GM21786 (cell line): Measurements from ENCODE around the gene SORCS1.

ENCODE experiments used
- ATAC-seq: cut with Tn5 transposase; IDR thresholded peaks from one replicate; pipeline ENCODE4 v1.9.1; 2021; ENCODE audit not compliant: unreplicated experiment

The SORCS1 gene

DNA sequence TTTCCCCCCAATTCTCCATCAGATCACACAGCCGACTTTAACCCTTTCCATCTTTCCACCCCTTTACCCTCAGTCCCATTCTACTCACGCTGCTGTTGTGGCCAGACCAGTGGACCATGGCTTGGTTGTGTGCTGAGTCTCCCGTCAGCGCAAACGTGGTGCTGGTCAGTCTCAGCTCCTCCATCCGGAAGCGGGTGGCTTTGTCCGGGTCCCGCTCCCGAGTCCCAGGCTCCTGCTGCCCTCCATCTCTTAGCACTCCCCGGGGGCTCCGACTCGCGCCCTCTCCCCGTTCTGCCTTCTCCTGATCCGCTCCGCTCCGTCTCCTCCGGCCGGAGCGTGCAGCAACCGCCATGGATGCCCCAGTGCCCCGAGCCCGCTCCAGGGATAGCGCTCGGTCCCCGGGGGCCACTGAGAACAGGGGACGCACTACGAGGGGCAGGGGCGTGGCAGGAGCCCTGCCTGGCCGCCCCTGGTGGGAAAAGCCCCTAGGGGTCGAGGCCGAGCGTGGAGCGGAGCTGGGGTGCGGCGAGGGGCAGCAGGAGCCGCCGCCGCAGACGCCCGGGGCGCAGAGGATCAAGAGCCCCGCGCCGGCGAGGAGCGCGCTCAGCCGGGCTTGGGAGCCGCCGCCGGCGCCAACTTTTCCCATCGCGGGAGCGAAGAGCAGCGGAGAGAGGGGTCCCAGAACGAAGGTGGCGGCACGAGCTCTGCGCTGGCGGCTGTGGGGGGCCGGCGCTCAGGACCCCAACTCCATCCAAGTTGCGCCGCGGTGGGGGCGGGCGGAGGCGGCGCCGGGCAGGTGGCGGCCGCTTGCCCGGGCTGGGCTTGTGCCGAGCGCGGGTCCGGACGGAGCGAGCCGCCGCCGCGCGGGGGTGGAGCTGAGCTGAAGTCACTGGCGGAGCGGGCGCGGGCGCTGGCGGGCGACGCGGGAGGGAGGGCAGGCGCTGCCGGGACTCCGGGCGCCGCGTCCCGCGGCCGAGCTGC, at the start of gene SORCS1:
TSS of gene SORCS1 (minus strand) at position 826 of the 981 bp plus-strand sequence.
- no peak for ATAC-seq

DNA sequence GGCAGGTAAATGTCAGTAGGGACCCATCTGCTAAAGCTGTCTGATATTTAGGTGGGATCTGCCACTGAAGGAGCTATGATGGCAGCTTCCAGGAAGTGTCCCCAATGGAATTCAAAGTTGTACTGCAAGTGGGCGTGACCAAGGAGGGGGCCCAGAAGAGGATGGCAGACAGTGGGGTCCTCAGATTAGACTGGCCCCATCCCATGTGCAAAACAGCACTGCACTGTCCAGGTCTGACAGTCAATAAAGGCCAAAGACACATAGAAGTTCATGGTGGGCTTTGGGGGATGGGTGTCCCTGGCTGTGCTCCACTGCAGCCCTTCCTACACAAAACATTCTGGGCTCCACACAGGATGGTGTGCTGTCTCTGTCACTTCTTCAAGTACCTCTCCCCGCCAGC, 49.8 kb upstream of the SORCS1 start:
- no peak for ATAC-seq

DNA sequence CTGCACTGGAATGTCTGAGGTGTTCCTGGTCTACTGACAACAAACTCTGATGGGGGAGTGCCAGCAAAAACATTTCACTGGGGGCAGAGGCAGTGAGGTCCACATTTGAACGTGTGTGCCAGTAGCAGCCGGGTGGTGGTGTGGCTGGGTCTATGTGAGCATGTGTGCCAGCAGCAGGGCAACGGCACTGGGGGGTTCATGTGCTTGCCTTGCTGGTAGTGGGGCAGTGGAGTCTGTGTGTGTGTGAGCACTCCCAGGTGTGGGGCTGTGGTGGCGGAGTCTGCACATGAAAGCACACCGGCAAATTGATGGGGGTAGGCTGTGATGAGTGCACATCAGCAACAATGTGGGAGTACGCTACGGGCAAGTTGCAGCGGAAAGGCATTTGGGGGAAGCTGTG, 49.4 kb upstream of the SORCS1 start:
- ATAC-seq, result no peak

DNA sequence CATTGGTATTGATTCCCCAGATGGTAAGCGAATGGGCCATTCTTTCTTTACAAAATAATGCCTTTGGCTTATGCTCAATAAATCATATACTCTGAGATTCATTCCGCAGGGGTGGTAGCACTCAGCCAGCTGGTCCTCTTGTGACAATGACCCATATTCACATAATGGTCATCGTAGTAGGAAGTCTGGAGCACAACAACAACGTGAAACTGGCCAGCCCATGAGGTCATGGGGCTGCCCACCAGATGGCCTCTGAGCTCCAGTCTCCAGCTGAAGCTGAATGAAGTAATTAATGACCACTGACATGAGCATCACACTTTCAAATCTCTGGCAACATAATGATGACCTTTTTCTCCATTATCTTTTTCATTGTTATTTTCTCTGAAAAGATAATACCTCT, 42.3 kb upstream of the SORCS1 start:
- ATAC-seq, result no peak

DNA sequence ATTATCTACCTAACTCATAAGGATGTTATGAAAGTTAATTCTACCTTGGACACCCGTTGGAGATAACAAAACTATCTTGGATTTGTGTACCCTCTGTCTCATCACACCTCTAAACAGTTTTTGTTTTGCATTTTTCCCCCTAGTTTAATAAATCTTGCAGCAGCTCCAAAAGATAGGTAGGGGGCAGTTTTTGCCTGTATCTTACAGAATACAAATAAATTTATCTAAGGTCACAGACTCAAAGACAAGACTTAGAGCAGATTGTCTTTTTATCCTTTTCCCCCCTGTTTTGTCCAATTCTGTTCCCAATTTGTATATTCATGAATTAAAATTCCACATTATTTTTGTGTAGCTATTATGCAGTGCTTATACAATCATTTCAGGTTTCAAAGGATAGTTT, 5.0 kb upstream of the SORCS1 start:
- no peak for ATAC-seq

DNA sequence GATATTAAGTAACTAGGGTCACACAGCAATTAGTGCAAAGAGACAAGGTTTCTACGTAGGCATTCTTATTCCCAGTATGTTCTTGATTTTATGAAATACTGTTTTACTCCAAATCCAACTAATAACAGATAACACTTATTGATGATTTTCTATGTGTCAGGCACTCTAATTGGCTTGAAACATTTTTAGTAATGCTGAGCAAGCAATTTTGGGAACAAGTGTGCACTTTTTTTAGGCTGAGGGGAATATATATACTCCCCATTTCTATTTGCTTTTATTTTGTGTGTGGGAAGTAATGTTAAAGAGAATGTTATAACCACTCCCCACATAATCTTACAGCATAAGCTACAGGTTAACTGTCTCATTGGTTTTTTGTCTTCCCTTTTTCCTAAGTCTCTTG, 4.2 kb upstream of the SORCS1 start:
- ATAC-seq, result no peak

DNA sequence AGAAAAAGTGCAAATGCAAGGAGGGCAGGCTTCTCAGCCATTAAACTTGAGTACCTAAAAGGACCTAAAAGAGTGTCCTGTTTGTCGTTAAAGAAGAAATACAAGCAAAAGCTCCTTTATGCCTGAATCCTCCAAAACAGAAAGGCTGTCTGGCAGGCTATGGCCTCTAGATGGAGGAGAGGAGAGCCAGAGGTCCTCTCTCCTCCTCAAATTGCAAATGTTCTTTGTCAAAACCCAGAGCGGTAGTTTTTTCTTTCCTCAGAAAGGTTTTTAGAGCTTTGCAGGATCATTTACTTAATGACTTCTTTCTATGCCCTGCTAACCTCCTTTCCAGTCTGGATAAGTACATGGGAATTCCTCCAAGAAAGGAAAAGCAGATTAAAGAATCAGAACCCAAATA, 1.9 kb upstream of the SORCS1 start:
- no peak for ATAC-seq

DNA sequence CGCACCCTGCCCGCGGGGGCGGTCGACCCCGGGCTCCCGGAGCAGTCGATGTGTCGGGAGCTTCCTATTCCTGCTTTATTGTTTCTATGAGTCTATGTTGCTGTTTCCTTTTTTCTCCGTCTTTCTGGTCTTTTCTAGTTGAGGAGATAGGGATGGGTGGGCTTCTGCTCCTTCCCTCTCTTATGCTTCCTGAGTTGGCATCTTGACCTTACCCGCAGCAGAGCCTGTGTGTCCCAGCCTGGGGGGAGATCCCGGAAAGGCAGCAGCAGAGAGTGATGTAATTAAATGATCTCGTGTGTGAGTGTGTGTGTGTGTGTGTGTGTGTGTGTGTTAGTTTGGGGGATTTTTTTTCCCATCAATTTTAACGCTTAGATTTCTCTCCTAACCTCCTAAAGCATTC, 486 bp upstream of the SORCS1 start:
- no peak for ATAC-seq

DNA sequence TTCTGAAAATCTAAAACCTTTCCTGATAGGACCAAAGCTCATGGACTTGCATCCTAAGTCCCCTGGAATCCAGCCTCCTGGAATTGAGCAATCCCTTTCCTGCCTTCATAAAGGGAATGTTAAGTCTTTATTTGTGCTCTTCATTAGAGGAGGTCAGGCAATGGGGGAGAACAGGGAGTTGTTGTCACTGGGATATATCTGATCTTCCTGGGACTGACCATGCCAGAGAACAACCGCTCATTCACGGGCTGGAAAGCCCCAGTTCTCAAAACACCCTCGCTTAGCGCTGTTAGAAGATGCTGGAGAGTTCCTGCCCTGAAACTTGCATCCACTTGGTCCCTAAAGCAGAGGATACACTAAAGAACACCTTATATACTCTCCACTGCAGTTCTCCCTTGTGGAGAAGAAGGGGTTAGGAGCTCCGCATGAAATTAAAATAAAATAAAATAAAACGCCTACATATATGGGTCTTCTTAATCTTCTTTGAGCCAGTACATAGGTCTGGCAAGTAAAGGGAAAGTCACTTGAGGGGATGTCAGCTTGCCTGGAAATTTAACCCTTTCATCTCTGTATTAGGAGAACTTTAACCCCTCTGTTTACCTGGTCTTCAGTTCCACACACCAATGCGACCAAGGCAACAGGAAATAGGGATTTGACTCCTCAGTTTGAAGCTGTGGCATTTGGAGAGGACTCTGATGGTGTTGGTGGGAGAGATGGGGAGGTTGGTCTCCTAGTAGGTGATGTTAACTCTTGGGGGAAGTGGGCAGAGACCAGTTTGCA, 1.2 kb downstream of the SORCS1 start:
- ATAC-seq, result no peak

DNA sequence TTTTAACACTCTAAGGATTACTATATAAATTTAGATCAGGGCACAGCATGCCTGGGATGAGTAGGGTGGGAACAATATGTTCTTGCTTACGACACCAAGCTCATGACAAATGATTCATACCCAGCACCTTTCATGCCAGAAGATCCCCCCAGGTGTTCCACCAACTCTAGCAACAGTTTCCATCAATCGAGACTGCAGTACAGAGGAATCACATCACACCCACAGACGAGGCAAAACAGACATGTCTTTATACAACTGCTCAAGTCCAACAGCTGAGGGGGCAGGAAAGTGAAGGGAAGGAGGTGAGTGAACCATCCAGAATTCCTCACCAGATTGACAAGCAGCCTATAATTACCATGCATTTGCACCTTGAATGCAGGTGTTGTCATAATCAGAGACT, 3.6 kb downstream of the SORCS1 start:
- no peak for ATAC-seq

DNA sequence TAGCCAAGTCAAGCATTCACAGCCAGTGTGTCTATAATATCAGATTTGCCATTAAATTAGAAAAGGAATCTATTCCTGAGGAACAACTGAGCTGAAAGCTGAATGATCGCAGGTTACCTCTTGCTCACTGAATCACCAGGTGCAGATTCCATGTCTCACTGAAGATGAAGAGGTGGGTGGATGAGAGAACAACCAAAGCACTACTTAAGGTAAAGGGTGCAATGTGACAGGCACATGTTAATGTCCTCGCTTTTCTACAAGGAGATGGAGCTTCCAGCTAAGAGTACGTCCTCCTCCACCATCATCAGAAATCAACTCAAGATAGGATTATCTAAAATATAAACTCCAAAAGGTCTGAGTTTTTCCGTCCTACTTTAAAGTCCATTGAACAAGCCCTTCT, 4.6 kb downstream of the SORCS1 start:
- ATAC-seq, result no peak

DNA sequence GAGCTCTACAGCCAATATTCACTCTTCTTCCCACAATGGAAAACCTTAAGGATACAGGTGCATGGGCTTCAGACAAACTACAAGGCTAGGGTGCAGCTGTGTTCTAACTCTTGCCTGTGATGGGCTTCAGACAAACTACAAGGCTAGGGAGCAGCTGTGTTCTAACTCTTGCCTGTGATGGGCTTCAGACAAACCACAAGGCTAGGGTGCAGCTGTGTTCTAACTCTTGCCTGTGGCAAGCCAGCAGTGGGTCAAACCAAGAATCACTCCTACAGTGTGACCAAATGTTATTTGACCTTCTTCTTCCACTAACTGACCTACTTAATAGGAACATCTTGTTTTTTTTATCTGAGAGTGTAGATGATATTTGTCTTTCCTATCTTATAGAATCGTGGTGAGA, 7.4 kb downstream of the SORCS1 start:
- no peak for ATAC-seq

DNA sequence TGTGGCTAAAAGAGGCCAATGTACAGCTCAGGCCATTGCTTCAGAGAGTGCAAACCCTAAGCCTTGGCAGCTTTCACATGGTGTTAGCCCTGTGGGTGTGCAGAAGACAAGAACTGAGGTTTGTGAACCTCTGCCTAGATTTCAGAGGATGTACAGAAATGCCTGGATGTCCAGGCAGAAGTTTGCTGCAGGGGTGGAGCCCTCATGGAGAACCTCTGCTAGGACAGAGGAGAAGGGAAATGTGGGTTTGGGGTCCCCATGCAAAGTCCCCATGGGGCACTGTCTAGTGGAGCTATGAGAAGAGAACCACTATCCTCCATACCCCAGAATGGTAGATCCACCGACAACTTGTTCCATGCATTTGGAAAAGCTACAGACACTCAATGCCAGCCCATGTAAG, 12.4 kb downstream of the SORCS1 start:
- ATAC-seq, result no peak

DNA sequence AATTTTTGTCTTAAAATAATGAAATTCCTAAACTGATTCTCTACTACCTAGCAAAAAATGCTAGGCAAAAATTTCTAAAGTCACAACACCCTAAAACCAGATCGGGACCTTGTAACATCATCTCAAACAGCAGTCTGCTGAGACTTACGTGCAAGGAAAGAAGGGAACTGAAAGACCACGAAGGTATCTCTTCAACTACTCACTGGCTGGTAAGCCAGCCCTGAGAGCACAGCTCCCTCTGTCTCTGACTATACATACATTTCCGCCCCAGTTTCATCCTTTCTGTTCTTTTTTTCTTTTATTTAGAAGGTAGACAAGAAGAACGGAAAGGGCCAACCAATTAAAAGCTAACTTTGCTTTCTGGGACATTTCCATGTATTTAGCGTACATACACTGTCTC, 15.6 kb downstream of the SORCS1 start:
- no peak for ATAC-seq

DNA sequence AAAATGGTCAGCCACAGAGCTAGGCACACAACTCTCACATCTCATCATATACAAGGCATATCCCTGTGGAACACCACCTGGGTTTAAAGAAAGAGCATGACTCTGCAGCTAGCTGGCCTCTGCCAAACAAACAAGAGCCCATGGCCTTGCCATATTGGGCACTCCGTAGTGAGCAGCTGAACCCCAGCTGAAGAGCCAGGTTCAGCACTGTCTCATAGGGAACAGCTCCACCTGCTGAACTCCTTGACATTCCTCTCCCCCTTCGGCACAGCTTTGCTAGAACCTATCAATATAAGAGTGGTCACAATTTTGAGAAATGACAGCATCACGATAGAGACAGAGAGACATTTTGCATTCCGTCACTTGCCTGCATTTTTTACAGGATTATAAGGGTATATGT, 20.0 kb downstream of the SORCS1 start:
- ATAC-seq, result no peak

DNA sequence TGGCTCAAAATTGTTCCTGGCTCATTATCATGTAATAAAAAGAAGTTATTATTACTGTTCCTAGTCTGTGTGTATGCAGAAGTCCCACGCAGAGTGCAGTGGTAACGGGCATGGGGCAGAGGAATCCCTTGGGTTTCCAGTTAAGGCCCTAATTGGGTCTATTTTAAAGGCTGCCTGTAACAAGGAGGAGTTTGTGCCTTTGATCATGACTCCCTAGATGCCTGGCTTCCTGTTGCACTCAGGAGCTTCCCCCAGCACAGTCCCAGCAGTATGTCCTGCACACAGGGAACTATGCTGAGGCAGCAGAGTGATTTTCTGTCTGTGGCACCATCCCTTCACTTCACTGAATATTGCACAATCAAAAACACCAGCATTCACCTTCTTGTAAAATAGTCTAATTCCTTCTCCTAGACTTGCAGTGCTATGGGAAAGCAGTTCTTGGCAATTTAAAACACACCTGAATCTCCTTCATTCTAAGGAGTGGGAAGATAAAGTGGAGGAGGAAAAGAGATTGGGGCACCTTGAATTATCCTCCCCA, 22.9 kb downstream of the SORCS1 start:
- no peak for ATAC-seq

DNA sequence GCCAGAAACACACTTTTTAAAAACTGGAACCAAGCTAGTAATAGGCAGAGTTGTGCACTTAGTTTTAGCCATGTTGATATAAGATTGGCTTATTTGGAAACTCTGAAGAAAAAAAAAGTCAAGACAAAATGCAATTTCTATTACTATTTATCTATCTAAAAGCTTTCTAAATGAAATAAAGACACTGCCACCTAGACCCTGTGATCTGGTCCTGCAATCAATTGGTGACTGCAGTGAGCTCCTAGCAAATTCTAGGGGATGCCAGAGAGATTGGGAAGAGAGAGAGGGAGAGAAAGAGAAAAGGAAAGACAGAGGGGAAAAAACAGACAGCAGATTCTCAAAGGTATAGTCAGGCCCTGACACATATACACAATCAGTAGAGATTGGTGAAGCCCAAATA, 25.3 kb downstream of the SORCS1 start:
- no peak for ATAC-seq

DNA sequence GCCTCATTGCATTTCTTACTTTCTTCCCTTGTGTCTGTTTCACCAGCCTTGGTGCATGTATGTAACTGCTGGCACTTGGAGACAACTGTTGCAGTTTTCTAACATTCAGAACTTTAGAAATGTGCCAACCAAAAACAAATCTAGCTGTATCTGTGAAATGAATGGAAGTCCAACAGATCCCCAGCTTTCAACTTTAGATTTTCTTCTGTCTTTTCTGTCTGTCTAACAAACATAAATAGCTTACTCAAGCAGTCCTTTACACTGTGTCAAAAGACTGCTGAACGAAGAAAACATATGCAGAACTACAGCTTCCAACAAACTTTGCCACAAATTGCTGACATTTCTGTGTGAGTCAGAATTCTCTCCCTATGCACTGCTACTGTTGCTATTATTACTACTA, 30.9 kb downstream of the SORCS1 start:
- ATAC-seq, result no peak

DNA sequence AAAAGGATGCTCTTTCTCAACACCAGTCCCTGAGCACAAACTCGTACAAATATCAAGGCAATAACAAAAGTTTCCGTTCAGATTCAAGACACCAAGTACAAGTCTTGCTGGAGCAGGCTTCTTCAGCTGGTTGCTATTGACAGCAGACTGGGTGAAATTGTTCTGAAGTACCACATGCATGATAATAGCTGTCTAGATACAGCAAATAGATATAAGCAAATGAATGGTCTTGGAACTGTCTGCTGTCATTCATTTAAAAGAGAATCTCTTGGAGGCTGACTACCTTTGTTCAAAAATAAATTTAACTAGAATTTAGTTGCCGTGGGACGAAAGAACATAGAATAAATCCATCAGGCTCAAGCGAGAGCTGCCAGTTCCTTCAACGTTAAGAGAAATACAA, 35.5 kb downstream of the SORCS1 start:
- ATAC-seq, result no peak

DNA sequence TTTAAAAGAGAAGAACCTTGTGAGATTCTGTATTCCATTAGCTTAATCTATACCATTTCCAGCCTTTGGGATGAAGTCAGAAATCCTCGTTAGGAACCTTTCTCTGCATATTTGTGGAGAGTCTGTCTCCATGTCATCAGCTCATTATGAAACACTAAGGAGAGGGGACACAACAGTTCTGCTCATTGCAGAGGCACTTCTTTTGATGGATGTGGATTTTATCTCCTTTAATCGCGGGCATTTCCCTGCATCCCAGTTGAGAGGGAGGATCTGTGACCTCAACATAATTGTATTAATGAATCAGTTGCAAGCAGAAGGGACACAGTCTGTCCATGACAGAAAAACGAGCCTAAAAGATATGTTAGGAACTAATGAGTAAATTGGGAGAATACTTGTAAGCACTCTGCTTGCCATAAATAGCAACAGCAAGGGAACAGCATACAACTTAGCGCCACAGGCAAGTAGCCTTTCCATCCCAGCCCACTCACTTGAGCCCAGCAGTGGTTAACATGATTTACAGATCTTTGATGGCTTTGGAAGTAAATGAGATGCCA, 37.9 kb downstream of the SORCS1 start:
- ATAC-seq, result no peak

DNA sequence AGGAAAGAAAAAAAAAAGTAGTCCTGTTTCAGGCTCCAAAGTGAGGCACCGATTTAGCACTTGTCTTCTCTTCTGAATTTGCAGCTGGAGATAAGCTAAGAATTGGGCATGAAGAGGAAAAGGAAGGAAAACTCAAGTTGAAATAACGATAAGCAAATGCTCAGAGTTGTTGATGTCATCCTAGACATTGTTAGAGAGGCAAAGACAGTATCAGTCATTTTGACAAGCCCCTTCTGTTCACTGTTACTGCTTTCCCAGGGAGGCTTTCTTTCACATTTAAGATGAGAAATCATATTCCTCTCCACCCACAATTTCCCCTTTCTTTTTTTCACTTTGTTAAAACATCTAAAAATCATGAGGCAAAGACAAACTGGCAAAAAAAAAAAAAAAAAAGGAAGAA, 41.8 kb downstream of the SORCS1 start:
- no peak for ATAC-seq

DNA sequence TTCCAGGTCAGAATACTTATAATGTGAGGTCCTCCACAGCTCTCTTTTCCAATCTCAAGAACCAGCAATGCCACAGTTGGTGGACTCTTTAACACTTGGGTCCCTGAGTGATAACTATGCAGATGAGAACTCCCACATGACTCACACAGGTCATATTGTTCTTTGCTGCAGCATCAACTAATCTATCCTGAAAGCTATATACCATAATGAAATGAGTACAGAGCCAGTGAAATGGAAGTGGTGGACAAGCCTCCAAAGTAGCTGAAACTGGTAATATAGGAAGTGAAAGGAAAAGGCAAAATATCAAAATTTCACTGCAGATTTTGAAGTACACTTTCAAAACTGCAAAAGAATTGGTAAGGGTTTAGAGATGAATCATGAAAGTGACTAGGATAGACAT, 45.6 kb downstream of the SORCS1 start:
- no peak for ATAC-seq
